NCI-H2227 (cell line): ENCODE results near the gene SPACA4.
A peak's percentile ranks its signal among the peaks of the same experiment; 100 is the strongest.

Experiments used
- DNase-seq: peaks from one replicate; lab custom pipeline; 2025; ENCODE audit not compliant: unreplicated experiment; lab: John Stamatoyannopoulos, UW

SPACA4 gene

DNA sequence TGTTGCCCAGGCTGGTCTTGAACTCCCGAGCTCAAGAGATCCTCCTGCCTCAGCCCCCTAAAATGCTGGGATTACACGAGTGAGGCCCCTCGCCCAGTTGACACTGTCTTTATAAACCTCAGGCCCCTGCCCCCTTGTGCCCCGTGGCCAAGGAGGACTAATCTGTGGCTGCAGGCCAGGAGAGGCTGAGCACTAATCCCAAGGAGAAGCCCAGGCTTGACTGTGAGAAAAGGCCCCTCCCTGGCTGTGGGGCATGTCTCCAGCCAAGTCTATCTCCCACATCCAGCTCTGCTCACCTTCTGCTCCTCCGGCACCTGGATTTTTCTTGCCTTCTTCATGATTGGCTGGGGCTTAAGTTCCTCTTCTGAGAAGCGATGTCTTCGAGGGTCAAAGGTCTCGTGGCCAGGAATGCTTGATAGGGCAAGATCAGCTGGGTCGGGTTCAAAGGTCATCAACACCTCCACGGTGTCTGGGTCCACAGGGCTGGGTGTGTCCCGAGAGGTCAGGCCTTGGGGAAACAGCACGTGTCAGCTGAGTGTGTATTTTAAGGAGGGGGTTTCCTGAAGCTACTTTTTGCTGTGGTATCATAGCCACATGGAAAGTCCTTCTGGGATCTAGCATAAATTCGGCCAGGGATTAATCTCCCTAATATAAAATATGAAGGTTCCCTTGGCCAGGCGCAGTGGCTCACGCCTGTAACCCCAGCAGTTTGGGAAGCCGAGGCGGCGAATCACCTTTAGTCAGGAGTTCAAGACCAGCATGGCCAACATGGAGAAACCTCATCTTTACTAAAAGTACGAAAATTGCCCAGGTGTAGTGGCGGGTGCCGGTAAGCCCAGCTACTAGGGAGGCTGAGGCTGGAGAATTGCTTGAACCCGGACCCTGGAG is 26.9 kb downstream of the SPACA4 start:
- DNase-seq, result no peak

DNA sequence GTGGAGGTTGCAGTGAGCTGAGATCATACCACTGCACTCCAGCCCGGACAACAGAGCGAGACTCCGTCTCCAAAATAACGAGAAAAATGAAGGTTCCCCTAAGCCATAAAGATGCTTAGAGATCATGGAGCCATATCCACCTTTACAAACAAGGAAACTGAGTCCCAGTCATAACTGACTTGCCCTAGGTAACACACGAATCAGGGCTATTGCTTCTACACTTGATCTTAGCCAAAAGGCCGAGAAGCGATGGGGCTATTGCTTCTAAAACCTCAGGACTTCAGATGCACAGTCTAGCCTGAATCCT is 27.4 kb downstream of the SPACA4 start:
- DNase-seq, result no peak

DNA sequence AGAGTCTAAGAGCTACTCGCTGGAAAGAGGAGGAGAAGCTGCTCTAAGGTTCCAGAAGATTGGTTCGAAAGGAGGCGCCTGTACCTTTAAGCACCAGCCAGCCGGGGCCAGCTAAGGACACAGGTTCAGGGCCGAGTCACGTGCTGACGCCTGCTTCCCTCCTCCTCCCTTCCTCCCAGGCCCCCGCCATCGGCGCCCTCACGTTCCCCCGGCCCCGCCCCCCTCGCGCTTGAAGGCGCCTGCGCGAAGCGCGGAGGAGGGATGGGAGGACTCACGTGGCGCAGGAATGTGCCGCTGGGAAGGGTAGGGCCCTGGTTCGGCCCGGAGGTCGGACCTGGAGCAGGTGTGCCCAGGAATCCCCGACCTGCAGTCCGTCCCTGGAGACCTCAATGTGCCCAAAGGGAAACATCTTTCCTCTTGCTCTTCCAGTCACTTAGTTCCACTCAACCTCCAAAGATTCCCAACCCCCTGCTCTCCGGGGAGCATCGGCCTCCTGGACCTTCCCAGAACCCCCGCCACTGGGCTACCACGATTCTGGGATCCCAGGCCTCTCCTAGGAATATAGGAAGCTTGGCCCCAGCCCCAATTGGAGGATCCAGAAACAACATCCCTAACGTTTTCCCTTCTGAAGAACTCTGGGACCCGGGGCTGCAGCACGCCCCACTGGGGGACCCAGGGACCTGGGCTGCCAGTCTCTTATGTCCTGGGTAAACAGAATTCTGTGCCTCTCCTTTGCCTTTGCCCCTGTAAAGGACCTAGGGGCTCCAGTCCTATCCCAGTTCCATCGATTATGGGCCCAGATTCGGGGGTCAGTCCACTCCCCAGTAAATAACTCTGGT is 28.1 kb downstream of the SPACA4 start:
- DNase-seq, result peak; percentile 94

DNA sequence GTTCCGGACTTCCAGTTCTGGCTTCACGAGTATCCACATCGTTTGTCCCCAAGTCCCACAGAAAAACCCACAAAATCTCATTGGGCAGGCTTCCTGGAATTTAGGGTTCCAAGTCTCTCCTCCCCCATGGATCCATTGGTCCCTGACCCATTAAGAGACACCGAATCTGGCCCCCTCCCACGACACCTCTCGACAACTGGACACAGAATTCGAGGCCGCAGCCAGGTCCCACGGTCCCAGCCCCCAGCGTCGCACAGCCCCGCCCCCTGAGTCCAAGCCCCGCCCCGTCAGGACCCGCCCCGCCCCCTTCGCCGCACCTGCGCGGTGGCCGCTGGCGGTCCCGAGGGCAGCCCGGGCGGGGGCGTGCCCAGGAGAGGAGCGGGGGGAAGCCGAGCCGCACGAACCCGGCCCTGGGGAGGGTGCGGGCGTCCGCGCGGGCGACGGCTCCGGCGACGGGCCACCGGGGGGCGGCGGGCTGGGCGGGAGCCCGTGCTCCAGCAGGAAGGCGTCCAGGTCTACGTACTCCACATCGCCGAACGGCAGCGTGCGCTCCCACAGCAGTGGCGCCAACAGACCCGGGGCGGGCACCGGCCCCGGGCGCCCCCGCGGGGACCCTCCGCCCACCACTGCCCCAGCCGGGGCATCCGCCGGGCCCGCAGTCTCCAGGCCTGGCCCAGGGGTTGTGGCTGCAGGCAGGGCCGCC is 28.9 kb downstream of the SPACA4 start:
- peak; percentile 78 for DNase-seq

DNA sequence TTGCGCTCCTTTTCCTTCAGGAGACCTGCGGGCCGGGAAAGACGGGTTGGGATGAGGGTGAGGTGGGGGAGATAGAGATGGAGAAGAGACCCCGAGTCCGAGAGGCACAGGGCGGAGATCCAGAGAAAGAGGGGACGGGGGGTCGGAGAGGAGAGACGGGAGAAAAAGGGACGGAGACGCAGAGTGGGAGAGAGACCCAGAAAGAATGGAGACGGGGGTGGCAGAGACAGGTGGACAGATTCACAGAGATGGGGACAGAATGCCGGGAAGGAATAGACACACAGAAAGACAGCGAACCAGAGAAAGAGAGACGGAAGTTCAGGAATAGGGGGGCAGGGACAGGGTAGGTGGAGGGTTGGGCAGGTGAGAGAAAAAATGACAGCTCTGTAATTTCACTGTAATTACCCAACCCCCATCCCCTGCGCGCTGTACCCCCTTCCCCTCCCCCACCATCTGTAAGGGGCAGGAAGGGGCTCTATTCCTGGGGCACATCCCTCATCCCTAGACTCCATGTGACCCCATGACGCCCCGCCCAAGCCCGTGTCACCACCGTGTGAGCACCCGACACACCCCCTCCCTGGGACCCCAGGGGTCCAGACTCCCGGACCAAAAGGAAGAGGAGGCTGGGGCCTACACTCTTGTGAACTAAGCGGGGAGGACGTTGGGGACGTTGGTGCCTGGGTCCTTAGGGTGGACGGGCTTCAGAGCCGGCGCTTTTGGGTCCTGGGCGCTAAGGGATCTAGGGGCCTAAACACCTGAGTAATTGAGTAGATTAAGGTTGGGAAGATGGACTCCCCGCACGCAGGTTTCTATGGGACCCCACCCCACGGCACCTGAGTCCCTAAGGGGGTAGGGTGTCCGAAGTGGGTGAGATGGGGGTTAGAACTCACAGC is 29.7 kb downstream of the SPACA4 start:
- peak; percentile 39 for DNase-seq

DNA sequence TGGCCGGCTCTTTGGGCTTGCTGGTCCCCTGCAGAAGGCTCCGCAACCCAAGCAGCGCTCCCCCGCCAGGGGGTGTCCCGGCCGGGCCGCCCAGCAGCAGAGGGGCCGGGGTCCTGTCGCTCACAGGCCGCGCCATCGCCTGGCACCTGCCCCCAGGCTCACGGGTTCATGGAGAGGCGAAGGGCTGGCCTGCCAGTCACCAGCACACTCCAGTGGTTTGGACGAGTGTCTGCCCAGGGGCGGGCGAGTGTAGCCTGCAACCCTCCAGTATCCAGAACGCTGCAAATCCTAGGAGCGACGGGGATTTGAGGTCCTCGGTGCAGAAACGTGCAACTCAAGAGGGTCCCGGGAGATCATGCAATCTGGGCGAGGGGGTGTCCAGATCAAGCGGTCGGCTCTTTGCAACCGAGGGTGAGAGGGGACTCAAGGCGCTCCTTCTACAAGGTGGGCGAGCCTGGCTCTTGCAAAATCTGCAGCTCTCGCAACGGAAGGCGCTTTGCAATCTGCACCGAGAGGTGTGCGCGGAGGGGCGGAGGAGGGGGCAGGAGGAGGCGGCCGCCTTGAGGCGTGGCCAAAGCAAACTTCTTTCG is 30.4 kb downstream of the SPACA4 start, which contains the start of gene DBP:
Gene DBP (minus strand): TSS at position 521 of the 590 bp plus-strand sequence. CDS start 385 bp downstream, at position 136.
- DNase-seq, result peak; percentile 71

DNA sequence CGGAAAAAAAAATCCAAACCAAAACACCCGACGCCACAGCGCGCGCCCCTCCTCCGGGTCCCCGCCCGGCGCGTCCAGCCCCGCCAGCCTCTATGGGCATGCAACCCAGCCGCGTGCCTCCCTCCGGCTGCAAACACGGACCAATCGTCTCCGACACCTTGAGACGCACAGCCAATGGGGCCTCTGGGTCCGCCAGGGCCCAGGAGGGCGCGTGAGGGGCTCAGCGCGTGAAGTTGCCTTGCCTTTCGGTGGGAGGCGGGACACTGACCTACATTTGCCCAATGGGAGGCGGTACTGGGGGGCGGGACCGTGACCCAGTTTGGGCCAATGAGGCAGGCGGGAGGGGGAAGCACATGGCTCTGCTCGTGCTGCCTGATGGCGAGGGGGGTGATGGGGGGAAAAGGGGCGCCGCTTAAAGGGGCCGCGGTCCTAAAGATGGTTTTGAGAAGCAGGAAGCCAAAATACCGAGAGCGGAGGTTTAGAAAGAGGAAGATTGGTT is 31.0 kb downstream of the SPACA4 start:
- peak; percentile 98 for DNase-seq

DNA sequence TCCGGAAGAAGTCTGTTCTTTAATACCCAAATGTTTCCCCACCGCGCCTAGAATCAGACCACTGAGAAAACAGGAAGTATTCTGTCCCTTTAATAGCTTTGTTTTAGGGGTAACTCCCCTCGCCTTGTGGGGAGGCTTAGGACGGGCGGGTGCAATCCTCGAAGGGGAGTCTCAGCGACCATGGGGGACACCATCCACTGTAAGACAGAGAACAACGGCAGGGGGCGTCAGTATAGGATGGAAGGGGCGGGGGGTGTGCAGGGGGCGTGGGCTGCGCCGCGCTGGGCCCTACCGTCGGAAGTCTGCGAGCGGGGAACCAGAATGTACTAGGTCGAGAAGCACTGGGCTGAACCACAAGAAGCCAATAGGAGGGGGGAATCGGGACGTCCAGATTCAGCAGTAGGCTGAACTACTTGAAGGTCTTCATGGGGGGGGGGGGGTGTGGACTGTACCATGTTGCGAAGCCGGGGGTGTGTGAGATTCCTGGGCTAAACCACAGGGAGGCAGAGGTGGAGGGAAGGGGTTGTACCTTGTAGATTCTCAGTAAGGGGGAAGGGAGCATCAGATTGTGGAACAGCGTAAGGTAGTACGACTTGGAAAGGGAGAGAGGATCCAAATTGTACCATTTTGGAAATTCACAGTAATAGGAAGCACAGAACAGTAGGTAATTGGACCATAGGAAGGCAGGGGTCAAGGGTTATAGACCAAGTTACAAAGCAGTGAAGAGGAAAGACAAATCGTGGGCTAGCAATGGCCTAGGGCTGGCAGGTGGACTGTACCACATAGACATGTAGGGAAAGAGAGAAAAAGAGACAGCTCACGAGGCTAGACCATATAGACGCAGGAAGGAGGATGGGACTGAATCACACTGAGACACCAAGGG is 31.6 kb downstream of the SPACA4 start:
- peak; percentile 84 for DNase-seq

DNA sequence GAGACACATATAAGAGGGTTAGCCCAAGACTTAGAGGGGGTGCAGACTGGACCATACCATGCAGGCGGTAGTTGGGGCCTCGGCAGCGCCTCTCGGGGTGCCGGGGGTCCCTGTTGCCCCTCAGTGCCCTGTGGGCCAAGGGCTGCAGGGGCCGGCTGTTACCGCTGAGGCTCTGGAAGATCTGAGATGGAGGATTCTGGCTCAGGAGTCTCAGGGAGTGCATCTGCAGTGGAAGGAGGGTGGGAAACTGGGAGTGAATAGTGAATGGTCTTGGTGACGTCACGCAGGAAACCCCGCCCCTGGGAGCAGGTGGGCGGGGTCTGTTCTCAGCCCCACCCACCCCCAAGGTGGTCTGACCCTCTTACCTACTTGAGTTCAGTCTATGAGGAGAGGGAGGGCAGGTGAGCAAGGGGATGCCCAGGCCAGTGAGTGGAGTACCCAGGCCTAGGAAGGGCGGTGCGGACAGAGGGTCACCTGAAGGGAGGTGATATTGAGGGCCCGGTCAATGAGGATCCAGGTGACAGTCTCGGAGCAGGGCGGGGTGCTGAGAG is 32.4 kb downstream of the SPACA4 start:
- no peak for DNase-seq

DNA sequence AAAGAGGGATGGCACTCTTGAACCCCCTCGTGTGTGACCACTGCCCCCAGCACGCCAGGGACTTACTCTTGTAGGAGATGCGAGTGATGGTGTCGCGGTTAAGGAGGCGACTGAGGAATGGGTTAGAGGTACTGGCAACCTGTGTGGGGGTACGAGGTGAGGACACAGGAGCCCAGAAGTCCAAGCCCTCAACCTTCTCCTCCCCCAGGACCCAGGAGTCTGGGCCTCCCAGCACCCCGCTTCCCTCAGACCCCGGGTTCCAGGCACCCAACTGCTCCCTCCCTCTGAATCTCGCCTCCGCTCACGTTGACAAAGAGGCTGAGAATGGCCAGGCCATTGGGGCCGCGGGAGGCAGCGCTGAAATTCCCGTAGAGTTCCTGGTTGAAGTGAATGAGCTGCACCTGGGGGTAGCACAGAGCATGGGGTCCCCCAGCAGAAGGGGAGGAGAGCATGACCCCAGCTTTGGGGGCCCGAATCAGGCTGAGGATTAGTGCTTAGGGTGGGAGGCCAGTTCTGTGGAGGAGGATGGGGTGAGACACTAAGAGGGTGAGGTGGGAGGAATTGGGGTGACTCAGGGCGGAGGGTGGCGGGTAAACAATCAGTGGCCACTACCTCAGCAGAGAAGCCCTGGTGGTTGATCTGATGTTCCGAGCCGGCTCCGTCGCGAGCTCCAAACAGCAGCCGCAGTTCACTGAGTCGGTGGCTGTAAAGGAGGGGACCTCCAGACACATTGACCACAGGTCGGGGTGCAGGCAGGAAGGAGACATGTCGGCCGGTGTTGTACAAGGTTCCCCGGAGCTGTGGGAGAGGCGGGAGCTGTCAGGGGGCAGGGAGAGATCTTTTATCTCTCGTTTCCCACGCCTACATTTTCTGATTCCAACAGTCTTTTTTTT is 33.2 kb downstream of the SPACA4 start:
- no peak for DNase-seq

DNA sequence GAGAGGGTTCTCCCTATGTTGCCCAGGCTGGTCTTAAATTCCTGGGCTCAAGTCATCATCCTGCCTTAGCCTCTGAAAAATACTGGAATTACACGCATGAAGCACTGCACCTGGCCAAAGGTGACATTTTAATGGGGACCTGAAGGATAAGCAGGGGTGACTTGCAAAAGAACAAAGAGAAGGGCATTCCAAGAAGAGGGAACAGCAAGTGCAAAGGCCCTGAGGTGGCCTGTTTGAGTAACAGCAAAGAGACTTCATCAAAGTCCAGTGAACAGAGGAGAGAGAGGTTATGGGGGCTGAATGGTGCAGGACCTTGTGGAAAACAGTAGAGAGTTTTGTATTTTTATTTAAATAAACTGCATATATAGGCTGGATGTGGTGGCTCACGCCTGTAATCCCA is 35.3 kb downstream of the SPACA4 start:
- no peak for DNase-seq

DNA sequence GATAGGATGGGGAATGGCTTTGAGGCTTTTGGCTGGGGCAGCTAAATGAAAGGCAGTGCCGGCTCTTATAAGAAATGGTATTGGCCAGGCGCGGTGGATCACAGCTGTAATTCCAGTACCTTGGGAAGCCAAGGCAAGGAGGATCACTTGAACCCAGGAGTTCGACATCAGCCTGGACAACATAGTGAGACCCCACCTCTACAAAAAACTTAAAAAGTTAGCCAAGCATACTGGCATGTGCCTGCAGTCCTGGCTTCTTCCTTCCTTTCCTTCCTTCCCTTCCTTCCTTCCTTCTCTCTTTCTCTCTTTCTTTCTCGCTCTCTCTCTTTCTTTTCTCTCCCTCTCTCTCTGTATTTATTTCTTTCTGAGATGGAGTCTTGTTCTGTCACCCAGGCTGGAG is 36.3 kb downstream of the SPACA4 start:
- no peak for DNase-seq

DNA sequence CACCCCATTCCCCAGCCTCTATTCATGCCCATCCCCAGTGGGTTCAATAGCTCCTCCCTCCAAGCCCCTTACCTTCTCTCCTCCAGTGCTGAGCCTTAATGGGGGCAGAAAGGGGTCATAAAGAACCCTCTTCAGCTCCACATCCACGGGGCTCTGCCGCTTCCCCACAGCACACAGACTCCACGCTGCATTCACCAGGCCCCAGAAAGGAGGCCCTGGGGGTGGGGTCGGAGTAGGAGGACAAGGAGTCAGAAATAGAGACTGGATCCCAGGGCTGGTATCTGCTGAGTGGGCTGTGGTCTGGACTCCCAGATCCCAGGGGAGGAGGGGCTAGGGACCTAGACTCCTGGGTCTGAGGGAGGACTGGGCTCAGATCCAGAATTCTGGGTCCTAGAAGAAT is 37.8 kb downstream of the SPACA4 start:
- no peak for DNase-seq

DNA sequence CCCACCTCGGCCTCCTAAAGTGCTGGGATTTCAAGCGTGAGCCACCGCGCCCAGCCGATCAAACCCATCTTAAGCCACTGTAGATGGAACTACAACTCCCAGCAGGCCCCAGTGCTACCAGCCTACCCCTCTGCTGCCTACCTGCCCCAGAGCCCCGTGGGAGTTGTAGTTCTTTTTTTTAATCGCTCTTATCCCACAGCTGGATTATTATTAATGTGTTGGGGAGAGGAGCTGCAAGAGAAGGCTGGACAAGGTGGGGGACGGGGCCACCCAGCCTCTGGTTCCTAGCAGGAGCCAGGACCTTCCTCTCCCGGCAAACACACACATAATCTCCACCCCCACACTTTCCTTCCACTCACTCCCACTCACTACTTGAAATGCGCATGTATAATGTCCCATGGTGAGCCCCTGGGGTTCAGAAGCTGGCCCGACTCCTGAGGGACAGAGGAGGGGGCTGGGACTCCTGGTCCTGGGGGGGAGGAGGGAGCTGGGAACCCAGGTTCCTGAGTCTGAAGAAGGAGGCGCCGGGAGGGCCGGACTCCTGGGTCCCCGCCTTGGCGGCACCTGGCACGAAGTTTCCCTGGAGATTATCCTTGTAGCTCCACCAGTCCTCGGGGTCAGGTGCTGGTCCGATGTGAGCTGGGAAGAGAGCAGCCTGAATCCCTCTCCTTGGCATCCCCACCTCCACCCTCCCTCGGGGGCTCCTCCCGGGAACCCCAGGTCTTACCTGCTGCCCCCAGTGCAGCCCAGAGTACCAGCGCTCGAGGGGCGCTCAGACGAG is 38.5 kb downstream of the SPACA4 start:
- DNase-seq, result peak; percentile 75

DNA sequence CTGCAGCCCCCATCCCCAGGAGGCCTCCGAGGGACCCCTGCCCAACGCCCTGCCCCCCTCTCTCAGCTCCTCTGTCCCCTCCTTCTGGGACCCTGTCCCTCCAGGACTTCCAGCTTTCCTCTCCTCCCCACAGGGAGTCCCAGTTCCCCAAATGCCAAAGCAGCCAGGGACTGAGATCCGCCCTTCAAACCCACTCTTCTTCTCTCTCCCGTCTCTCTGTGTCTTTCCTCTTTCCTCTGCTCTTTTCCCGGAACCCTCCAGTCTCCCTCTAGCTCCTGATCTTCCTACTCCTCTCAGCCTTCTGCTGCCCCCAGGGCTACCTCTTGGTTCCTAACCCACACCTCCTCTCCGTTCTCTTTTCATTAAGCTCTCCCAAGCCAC is 39.1 kb downstream of the SPACA4 start:
- no peak for DNase-seq

DNA sequence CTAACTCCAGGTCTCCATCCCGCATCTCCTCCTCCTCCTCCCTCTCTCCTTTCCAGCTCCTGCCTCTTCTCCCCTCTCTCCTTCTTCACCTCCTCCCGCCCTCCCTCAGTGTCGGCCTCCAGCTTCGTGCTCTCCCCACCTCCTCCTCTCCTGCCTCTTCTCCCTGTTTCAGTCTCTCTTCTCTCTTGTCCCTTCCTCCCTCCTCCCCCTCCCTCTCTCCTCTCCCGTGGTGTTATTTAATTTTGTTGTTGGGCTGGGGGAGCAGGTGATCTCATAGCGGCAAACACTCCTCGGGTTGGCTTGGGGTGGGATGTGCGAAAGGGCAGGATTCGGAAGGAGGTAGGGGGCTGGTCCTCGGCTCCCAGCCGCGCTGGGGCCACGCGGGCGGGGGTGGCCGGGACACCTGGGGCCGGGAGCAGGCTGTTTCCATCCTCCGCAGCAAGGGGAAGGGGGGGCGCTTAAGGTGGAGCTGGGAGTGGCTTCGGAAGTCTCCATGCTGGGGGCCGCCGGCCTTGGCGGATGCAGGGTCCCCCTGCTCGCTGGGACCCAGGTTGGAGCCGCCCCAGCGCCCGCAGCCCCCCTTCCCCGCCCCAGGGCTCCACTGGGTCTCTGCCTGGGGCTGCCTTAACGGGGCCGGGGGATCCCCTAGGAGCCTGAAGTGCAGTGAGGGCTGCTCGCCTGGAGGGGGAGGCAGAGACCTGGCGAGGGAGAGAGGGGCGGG is 39.6 kb downstream of the SPACA4 start, which contains the start of gene CA11:
Gene CA11 (minus strand): TSS at position 187 of the 721 bp plus-strand sequence. CDS start 555 bp downstream, outside the sequence.
- DNase-seq, result peak; percentile 92
